HEK293T (cell line): ENCODE measurements around the gene RPS28.
A peak's percentile ranks its signal among the peaks of the same experiment; 100 is the strongest.
"Not testable (repeated sequence)": the region's sequence is repeated elsewhere in the genome, so short reads cannot be mapped to it uniquely, and the experiment has no call there.

Source experiments
- CTCF ChIA-PET: fragments of 350-600 bp; formaldehyde crosslinking; extraction: SDS; loops from one replicate; lab custom pipeline; 2021; ENCODE audit warnings: antibody characterized with exemption, inconsistent platforms; lab: Yijun Ruan, JAX
- POLR2A ChIA-PET: fragments of 350-600 bp; formaldehyde crosslinking; extraction: SDS; loops from one replicate; lab custom pipeline; 2020; ENCODE audit warnings: antibody characterized with exemption, inconsistent platforms; lab: Yijun Ruan, JAX
- DNase-seq: peaks from one replicate; pipeline ENCODE4 v3.0.0; 2012; ENCODE audit warnings: mixed read lengths; ENCODE audit errors: extremely low spot score
- ARNT ChIP-seq: fragments of 450-650 bp; IDR thresholded peaks from 2 replicates; pipeline ENCODE4 v1.6.1; 2017; ENCODE audit warnings: mild to moderate bottlenecking
- BHLHE40 ChIP-seq: fragments of 450-650 bp; IDR thresholded peaks from 2 replicates; pipeline ENCODE4 v1.6.1; 2016; ENCODE audit warnings: mild to moderate bottlenecking, moderate library complexity, borderline replicate concordance
- CTBP1 ChIP-seq: fragments of 450-650 bp; IDR thresholded peaks from 2 replicates; pipeline ENCODE4 v1.6.1; 2016; ENCODE audit warnings: borderline replicate concordance
- ELF4 ChIP-seq: fragments of 450-650 bp; IDR thresholded peaks from 2 replicates; pipeline ENCODE4 v1.6.1; 2017; ENCODE audit warnings: antibody characterized with exemption
- FOXA1 ChIP-seq: fragments of 450-650 bp; IDR thresholded peaks from 2 replicates; pipeline ENCODE4 v1.6.1; 2016; ENCODE audit warnings: mild to moderate bottlenecking
- FOXK2 ChIP-seq: fragments of 450-650 bp; IDR thresholded peaks from 2 replicates; pipeline ENCODE4 v1.6.1; 2016; ENCODE audit warnings: mild to moderate bottlenecking
- FOXM1 ChIP-seq: fragments of 450-650 bp; IDR thresholded peaks from 2 replicates; pipeline ENCODE4 v1.6.1; 2017; ENCODE audit warnings: mild to moderate bottlenecking, borderline replicate concordance
- HDGF ChIP-seq: fragments of 450-650 bp; IDR thresholded peaks from 2 replicates; pipeline ENCODE4 v1.6.1; 2017; ENCODE audit warnings: antibody characterized with exemption, borderline replicate concordance
- L3MBTL2 ChIP-seq: fragments of 450-650 bp; conservative IDR thresholded peaks from 2 replicates; pipeline ENCODE4 v1.6.1; 2016; ENCODE audit warnings: mild to moderate bottlenecking
- LEF1 ChIP-seq: fragments of 450-650 bp; IDR thresholded peaks from 2 replicates; pipeline ENCODE4 v1.6.1; 2017; ENCODE audit warnings: mild to moderate bottlenecking, borderline replicate concordance
- NFRKB ChIP-seq: fragments of 450-650 bp; IDR thresholded peaks from 2 replicates; pipeline ENCODE4 v1.6.1; 2016; ENCODE audit warnings: mild to moderate bottlenecking, moderate library complexity
- PKNOX1 ChIP-seq: fragments of 450-650 bp; IDR thresholded peaks from 2 replicates; pipeline ENCODE4 v1.6.1; 2016
- SP1 ChIP-seq: fragments of 450-650 bp; IDR thresholded peaks from 2 replicates; pipeline ENCODE4 v1.6.1; 2017
- SUZ12 ChIP-seq: fragments of 450-650 bp; IDR thresholded peaks from 2 replicates; pipeline ENCODE4 v1.6.1; 2016; ENCODE audit warnings: mild to moderate bottlenecking
- TARDBP ChIP-seq: fragments of 450-650 bp; IDR thresholded peaks from 2 replicates; pipeline ENCODE4 v1.6.1; 2016
- ZNF384 ChIP-seq: fragments of 450-650 bp; IDR thresholded peaks from 2 replicates; pipeline ENCODE4 v1.6.1; 2016

The RPS28 gene

GRCh38 chr19:8321067-8321985 is at the start of gene RPS28, which contains the start of gene NDUFA7:
Gene RPS28, plus strand, starts transcription at chr19:8321496. Its CDS starts 35 bp downstream, at chr19:8321531.
Gene NDUFA7, minus strand, starts transcription at chr19:8321375. Its CDS starts 17 bp downstream, at chr19:8321358.
- DNase-seq: peak; percentile 97
- TF ChIP-seq CTBP1 (no peak), ARNT (no peak), L3MBTL2 (peak; percentile 3; the same call in 1 of the 2 replicates), FOXM1 (no peak), BHLHE40 (no peak), SP1 (no peak), FOXA1 (no peak), PKNOX1 (no peak), NFRKB (peak; percentile 64; the same call in 1 of the 2 replicates), TARDBP (no peak), HDGF (no peak), ZNF384 (no peak), SUZ12 (no peak), ELF4 (peak; percentile 77), LEF1 (no peak), FOXK2 (no peak)
- POLR2A ChIA-PET: interaction anchor here (1.0 to 4.2 kb wide), 7 partner anchors 11 to 377 kb away, joined by 3 to 30 read pairs (median 4); partner anchors contain the start of gene TIMM44
- CTCF ChIA-PET: no interaction called here

- POLR2A ChIA-PET, CTCF ChIA-PET: not testable (repeated sequence)
These were observed 44.8 kb upstream of the RPS28 start for GRCh38 chr19:8276508-8276907.

GRCh38 chr19:8291337-8291736 is 30.0 kb upstream of the RPS28 start:
- CTCF ChIA-PET, POLR2A ChIA-PET, DNase-seq: not testable (repeated sequence)

More at GRCh38 chr19:8276508-8276907, 44.8 kb upstream of the RPS28 start:
- DNase-seq: not testable (repeated sequence)

GRCh38 chr19:8302357-8302691 is 19.0 kb upstream of the RPS28 start:
- POLR2A ChIA-PET: no interaction called here
- no peak for DNase-seq
- CTCF ChIA-PET: no interaction called here
- TF ChIP-seq ARNT: no peak
- TF ChIP-seq ZNF384: no peak
- TF ChIP-seq SP1: no peak
- no peak for TF ChIP-seq BHLHE40
- no peak for TF ChIP-seq L3MBTL2
- no peak for TF ChIP-seq FOXM1
- TF ChIP-seq CTBP1: no peak
- no peak for TF ChIP-seq PKNOX1
- TF ChIP-seq NFRKB: no peak
- TF ChIP-seq TARDBP: no peak

GRCh38 chr19:8302734-8303133 is 18.6 kb upstream of the RPS28 start:
- ChIA-PET CTCF (no interaction called here), POLR2A (no interaction called here)
- TF ChIP-seq ELF4 (no peak), L3MBTL2 (no peak), BHLHE40 (no peak), CTBP1 (no peak), PKNOX1 (no peak), ARNT (no peak), LEF1 (no peak), FOXA1 (no peak), SUZ12 (no peak)
- no peak for DNase-seq

GRCh38 chr19:8304841-8305621 is 16.3 kb upstream of the RPS28 start:
- TF ChIP-seq CTBP1 (no peak), FOXA1 (no peak), LEF1 (no peak), L3MBTL2 (no peak), SP1 (no peak), FOXM1 (no peak), FOXK2 (no peak), ELF4 (no peak), ARNT (no peak), BHLHE40 (no peak), SUZ12 (no peak), NFRKB (no peak), TARDBP (no peak), HDGF (no peak)
- ChIA-PET CTCF (no interaction called here), POLR2A (interaction anchor here (1.0 to 1.4 kb wide), 2 partner anchors 16 to 18 kb away, joined by 4 to 5 read pairs; partner anchors contain the start of genes NDUFA7 and RPS28)
- peak; percentile 80 for DNase-seq
